Esophagus squamous epithelium (tissue), 4 donors: ENCODE results near the gene MEF2B.

Experiments used
- POLR2A ChIP-seq, 4 donors: fragments of 450-650 bp; IDR thresholded peaks; one replicate each; pipeline ENCODE4 v1.6.1; 2017; ENCODE audit warnings: antibody characterized with exemption in 4 of 4, mild to moderate bottlenecking in 4 of 4, moderate library complexity in 3 of 4
- TF ChIP-seq, protein P1 (sequence below), 6 experiments: fragments of 450-650 bp in 4 of 6; fragments of 200-600 bp in 2 of 6; sonication (generic) in 2 of 6; IDR thresholded peaks; one replicate each; pipeline ENCODE4 v1.5.1; 2016 to 2019; ENCODE audit warnings: antibody characterized with exemption in 6 of 6, mild to moderate bottlenecking in 4 of 6, moderate library complexity in 4 of 6

DNA sequence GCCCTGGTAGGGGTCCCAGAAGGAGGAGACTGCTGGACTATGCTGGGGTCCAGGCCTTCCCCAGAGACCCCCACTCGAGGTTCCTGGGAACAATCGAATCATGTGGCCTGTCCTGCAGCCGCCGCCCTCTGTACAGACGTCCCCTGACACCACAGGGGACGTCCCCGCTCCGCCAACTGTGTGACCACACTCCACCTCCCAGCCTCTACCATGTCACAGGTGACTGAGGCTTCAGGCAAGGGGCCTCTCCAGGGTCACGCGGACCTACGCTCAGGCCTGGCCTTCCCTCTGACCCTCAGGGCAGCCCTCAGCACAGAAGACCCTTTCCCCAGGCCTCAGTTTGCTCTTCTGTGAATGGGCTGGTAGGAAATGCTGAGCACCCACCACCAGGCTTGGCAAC lies 18.6 kb downstream of the MEF2B start:
- TF ChIP-seq, protein P1, sequence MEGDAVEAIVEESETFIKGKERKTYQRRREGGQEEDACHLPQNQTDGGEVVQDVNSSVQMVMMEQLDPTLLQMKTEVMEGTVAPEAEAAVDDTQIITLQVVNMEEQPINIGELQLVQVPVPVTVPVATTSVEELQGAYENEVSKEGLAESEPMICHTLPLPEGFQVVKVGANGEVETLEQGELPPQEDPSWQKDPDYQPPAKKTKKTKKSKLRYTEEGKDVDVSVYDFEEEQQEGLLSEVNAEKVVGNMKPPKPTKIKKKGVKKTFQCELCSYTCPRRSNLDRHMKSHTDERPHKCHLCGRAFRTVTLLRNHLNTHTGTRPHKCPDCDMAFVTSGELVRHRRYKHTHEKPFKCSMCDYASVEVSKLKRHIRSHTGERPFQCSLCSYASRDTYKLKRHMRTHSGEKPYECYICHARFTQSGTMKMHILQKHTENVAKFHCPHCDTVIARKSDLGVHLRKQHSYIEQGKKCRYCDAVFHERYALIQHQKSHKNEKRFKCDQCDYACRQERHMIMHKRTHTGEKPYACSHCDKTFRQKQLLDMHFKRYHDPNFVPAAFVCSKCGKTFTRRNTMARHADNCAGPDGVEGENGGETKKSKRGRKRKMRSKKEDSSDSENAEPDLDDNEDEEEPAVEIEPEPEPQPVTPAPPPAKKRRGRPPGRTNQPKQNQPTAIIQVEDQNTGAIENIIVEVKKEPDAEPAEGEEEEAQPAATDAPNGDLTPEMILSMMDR (IDR thresholded peaks at IDR 0.05), result no peak
- no peak for TF ChIP-seq POLR2A (IDR thresholded peaks at IDR 0.05)
